Activated naive CD4-positive, alpha-beta T cell treated with anti-CD3 and anti-CD28 coated beads for 36 hours (primary cell): ENCODE measurements around the gene SCARF1. TPM values are rescaled to one million over a fixed set of nuclear protein-coding genes. Genes with fewer than 3 reads are reported as not detected.

Source experiments
- CTCF ChIA-PET: fragments of 350-600 bp; sonication (Branson Sonifier 250); formaldehyde crosslinking; loops from one replicate; lab custom pipeline; 2021; ENCODE audit warnings: antibody characterized with exemption; lab: Charles Lee
- DNase-seq: peaks from one replicate; pipeline ENCODE4 v3.0.0-alpha.2; 2020
- H3K27ac Mint-ChIP-seq: one replicate; pipeline ENCODE4 v1.8.0; 2021; ENCODE audit warnings: mild to moderate bottlenecking, mixed read lengths
- H3K27me3 Mint-ChIP-seq: one replicate; pipeline ENCODE4 v1.8.0; 2021; ENCODE audit warnings: low read depth, mixed read lengths
- H3K36me3 Mint-ChIP-seq: one replicate; pipeline ENCODE4 v1.8.0; 2021; ENCODE audit warnings: low read depth, mixed read lengths
- H3K4me1 Mint-ChIP-seq: one replicate; pipeline ENCODE4 v1.8.0; 2021; ENCODE audit warnings: low read depth, mixed read lengths
- H3K4me3 Mint-ChIP-seq: one replicate; pipeline ENCODE4 v1.8.0; 2021; ENCODE audit warnings: mild to moderate bottlenecking, moderate library complexity, mixed read lengths
- H3K9me3 Mint-ChIP-seq: one replicate; pipeline ENCODE4 v1.8.0; 2021; ENCODE audit warnings: mixed read lengths
- intact Hi-C: fragments of 100-400 bp; cut with micrococcal nuclease; formaldehyde crosslinking; loops from one replicate; pipeline ENCODE4 v1.15.1; 2023
- total RNA-seq, 2 experiments: library from RNA; stranded (reverse); gene quantifications; one replicate each; pipeline ENCODE4 v1.2.3, GENCODE V29; 2021

SCARF1 gene
- total RNA-seq, 2 experiments from 2014 or later = 0.43 to 0.57 TPM

DNA sequence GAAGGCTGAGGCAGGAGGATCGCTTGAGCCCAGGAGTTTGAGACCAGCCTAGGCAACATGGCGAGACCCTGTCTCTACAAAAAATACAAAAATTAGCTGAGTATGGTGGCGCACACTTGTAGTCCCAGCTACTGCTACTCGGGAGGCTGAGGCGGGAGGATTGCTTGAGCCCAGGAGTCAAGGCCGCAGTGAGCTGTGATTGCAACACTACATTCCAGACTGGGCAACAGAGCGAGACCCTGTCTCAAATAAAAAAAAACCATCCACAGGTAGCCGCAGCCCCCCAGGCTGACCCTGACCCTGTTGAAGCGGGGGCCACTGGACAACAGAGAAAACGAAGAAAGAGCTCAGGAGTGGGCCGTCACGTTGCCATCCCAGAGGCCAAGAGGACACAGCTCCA, 20.9 kb downstream of the SCARF1 start:
- Mint-ChIP-seq H3K36me3 (no peaks in the 10 kb centered on the region), H3K4me3 (no peak overlapping the region), H3K27ac (no peak overlapping the region), H3K27me3 (peaks cover 8% of the 10 kb centered on the region), H3K9me3 (no peaks in the 10 kb centered on the region), H3K4me1 (peaks cover 14% of the 10 kb centered on the region)
- DNase-seq = no peak
- CTCF ChIA-PET = interaction anchor here (1.0 to 1.3 kb wide), 2 partner anchors 24 to 50 kb away, joined by 3 to 4 read pairs; no protein-coding TSS in a partner anchor
- intact Hi-C loops = loop anchor here (5.0 kb wide), 2 partner anchors 257 to 357 kb away; no protein-coding TSS in a partner anchor

DNA sequence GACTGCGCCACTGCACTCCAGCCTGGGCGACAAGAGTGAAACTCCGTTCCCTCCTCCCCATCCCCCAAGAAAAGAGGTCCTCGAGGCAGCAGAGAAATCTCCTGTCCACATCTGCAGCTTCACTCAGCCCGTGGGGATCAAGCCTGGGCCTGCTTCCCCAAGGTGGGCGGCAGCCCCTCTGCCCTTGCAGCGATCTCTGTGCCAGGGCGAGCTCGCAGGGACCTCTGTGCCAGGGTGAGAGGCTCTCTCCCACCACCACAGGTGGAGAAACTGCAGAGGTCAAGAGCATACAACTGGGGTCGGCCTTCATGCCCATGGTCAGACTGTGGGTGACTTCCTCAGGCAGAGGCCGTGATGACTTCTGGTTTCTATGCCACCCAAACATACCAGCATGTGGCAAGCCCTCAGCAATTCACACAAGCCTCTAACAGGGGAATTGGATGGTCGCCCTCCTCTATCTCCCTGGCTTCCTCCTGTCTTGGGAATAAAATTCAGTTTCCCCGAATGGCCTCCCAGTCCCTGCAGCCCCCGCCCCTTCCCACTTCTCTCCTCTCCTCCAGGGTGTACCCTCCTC, 22.4 kb downstream of the SCARF1 start:
- CTCF ChIA-PET = no interaction called here
- no peak overlapping the region for H3K27ac Mint-ChIP-seq
- intact Hi-C loops = no loop called here
- peaks cover 11% of the 10 kb centered on the region for H3K4me1 Mint-ChIP-seq
- no peaks in the 10 kb centered on the region for H3K9me3 Mint-ChIP-seq
- no peak for DNase-seq
- no peak overlapping the region for H3K4me3 Mint-ChIP-seq
- H3K36me3 Mint-ChIP-seq = no peaks in the 10 kb centered on the region
- H3K27me3 Mint-ChIP-seq = peaks cover 8% of the 10 kb centered on the region

DNA sequence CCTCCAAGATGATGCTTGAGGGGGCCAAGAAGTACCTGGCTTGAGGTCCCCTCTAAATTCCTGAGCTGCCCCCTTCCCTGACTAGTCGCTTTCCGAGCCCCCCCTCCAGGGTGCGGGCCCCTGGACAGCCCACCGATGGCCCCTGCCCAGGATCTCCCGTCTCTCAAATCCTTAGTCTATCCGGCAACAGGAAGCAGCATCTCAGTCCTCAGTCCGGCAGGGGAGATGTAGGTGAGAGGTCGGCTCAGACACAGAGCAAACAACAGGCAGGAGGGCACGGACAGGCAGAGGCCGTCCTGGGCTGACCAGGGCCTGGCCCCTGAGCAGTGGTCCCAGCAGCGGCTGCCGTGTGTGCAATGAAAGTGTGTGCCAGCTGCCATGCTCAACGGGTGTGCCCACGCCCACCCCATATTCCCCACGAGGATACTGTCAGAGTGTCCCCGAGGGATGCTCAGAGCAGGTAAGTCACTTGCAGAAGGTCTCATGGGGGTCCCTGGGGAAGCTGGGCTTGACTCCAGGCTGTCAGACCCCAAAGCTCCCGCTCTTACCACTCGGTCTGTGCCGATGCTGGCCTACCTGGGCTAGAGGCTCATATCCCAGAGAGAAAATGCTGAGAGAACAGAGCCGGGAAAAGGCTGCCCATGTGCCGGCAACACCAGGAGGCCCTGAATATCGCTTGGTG, 24.1 kb downstream of the SCARF1 start:
- no peaks in the 10 kb centered on the region for H3K4me1 Mint-ChIP-seq
- H3K9me3 Mint-ChIP-seq = no peaks in the 10 kb centered on the region
- no peak for DNase-seq
- intact Hi-C loops = no loop called here
- H3K4me3 Mint-ChIP-seq = no peak overlapping the region
- H3K27ac Mint-ChIP-seq = no peak overlapping the region
- H3K27me3 Mint-ChIP-seq = peaks cover 1% of the 10 kb centered on the region
- CTCF ChIA-PET = interaction anchor here (1.2 kb wide), 1 partner anchor 9 kb away, joined by 3 read pairs; no protein-coding TSS in a partner anchor
- no peaks in the 10 kb centered on the region for H3K36me3 Mint-ChIP-seq

DNA sequence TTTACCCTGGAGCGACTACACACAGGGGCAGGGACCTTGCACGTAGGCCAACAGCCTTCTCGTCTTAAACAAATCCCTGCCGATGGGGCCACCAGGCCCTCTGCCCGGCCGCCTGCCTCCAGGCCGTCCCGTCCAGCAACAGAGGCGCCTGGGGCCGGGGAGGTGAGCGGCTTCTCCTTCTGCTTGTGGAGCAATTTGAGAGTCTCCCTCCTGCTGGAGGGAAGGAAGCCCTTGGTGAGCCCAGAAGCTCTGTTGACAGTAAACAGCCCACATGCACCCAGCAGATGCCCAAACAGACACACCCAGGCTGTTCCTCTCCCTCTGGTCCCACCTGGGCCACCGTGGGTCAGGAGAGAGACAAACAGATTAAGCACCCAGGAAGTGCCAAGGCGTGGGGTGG, 25.0 kb downstream of the SCARF1 start:
- no peaks in the 10 kb centered on the region for H3K36me3 Mint-ChIP-seq
- intact Hi-C loops = no loop called here
- CTCF ChIA-PET = no interaction called here

DNA sequence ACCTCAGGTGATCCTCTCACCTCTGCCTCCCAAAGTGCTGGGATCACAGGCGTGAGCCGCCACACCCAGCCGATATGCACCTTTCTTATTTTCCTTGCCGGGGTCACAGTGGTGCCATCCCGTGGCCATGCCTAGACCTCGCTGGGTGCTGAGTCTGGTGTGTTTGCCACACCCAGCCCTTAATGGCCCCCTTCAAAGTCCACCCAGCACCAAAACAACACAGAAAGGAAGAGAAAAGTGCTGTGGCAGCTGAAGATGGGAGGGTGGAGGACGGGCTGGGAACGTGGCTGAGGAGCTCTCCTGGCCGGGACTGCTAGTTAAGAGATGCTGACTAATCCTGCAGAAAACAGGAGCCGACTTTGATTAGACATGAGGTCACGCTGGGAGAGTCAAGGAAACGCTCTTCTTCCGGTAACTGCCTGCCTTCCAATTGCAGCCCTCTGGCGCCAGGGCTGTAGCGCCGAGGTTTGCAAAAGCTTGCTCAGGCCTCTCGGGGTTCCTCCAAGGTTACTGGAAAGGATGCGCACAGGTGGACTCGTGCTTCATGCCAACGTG, 27.8 kb downstream of the SCARF1 start:
- H3K4me3 Mint-ChIP-seq = no peak overlapping the region
- DNase-seq = no peak
- CTCF ChIA-PET = interaction anchor here (0.5 to 1.5 kb wide), 4 partner anchors 10 to 52 kb away, joined by 3 to 5 read pairs (median 4); no protein-coding TSS in a partner anchor
- H3K4me1 Mint-ChIP-seq = no peaks in the 10 kb centered on the region
- H3K27me3 Mint-ChIP-seq = no peaks in the 10 kb centered on the region
- H3K27ac Mint-ChIP-seq = no peak overlapping the region
- H3K9me3 Mint-ChIP-seq = no peaks in the 10 kb centered on the region
- no peaks in the 10 kb centered on the region for H3K36me3 Mint-ChIP-seq
- intact Hi-C loops = no loop called here

More for the DNA sequence above, 25.0 kb downstream of the SCARF1 start:
- Mint-ChIP-seq H3K4me1 (no peaks in the 10 kb centered on the region), H3K27ac (no peak overlapping the region), H3K27me3 (no peaks in the 10 kb centered on the region), H3K9me3 (no peaks in the 10 kb centered on the region), H3K4me3 (no peak overlapping the region)
- no peak for DNase-seq

DNA sequence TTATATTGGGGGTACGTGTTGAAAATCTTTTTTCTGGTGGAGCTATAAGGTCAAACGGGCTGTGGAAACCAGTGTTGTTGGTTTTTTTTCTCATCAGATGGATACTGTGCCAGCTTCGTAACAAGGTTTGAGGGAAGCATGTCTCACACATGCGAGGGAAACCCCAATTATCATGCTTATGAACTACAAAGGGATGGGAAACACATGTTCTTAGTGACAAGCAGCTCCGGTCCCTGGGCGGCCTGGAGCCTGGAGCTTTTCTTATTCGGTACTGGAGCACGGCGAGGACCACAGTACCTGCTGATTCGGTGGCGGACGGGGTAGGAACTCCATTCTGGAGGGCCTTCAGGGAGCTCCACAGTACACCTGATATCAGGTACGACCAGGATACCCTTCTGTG, 29.4 kb downstream of the SCARF1 start:
- Mint-ChIP-seq H3K9me3 (no peaks in the 10 kb centered on the region), H3K27ac (no peak overlapping the region), H3K27me3 (no peaks in the 10 kb centered on the region), H3K4me3 (no peak overlapping the region), H3K36me3 (no peaks in the 10 kb centered on the region), H3K4me1 (no peaks in the 10 kb centered on the region)
- CTCF ChIA-PET = interaction anchor here (1.0 kb wide), 1 partner anchor 14 kb away, joined by 6 read pairs; no protein-coding TSS in a partner anchor
- no peak for DNase-seq
- intact Hi-C loops = no loop called here

DNA sequence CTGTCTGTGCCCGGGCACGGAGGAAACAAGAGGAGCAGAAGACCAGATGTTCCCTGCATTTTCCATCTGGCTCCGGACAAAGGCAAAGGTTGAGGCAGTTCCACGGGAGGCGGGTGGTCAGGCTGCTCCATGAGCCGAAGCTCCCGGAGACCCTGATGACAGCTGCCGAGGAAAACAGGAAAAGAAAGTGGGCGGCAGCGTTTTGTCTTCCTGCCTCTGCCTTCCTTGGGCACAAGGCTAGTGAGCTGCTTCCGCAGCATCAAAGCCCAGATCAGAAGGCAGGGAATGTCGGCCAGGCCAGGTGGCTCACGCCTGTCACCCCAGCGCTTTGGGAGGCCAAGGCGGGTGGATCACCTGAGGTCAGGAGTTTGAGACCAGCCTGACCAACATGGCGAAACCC, 33.1 kb downstream of the SCARF1 start:
- H3K4me1 Mint-ChIP-seq = peaks cover 9% of the 10 kb centered on the region
- H3K36me3 Mint-ChIP-seq = no peaks in the 10 kb centered on the region
- no peaks in the 10 kb centered on the region for H3K9me3 Mint-ChIP-seq
- no peak overlapping the region for H3K4me3 Mint-ChIP-seq
- no peaks in the 10 kb centered on the region for H3K27me3 Mint-ChIP-seq
- no peak overlapping the region for H3K27ac Mint-ChIP-seq
- DNase-seq = no peak
- CTCF ChIA-PET = interaction anchor here (1.1 kb wide), 1 partner anchor 37 kb away, joined by 3 read pairs; the partner anchor contains the start of gene RILP
- intact Hi-C loops = no loop called here

DNA sequence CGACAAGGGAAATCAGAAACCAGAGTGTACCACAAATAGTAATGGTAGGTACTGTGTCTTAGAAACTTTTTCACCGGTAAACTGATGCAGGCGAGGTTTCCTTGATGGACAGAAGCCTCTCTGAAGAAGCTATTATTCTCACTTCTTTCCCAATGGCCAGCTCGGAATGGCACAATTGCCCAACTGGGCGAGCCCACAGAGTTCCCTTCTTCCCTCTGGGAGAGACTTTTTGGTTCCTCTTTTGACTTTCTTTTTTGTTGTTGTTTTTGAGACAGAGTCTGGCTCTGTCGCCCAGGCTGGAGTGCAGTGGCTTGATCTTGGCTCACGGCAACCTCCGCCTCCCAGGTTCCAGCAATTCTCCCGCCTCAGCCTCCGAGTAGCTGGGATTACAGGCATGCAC, 33.8 kb downstream of the SCARF1 start:
- H3K36me3 Mint-ChIP-seq = no peaks in the 10 kb centered on the region
- CTCF ChIA-PET = interaction anchor here (0.6 to 1.1 kb wide), 2 partner anchors 37 to 294 kb away, joined by 3 read pairs; partner anchors contain the start of gene RILP
- no peaks in the 10 kb centered on the region for H3K27me3 Mint-ChIP-seq
- intact Hi-C loops = no loop called here
- DNase-seq = no peak
- no peak overlapping the region for H3K27ac Mint-ChIP-seq
- H3K4me3 Mint-ChIP-seq = no peak overlapping the region
- H3K4me1 Mint-ChIP-seq = peaks cover 15% of the 10 kb centered on the region
- H3K9me3 Mint-ChIP-seq = no peaks in the 10 kb centered on the region

DNA sequence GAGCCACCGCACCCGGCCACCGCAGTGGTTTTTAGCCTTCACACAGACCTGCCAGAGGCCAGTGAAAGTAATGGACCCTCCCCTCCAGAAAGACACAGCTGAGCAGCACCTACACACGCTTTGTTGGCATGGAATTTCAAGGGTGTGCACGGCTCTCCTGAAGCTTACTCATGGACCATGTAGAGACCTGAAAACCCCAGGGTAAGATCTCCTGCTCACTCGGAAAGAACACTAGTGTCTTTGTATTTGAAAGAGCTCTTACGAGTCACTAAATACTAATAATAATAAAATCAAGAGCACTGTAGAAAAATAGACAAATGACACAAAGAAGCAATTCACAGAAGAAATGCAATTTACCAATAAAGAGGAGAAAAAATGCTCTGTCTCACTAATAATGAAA, 36.9 kb downstream of the SCARF1 start:
- Mint-ChIP-seq H3K9me3 (no peaks in the 10 kb centered on the region), H3K27ac (no peak overlapping the region), H3K36me3 (no peaks in the 10 kb centered on the region), H3K4me1 (peaks cover 19% of the 10 kb centered on the region), H3K4me3 (no peak overlapping the region), H3K27me3 (no peaks in the 10 kb centered on the region)
- CTCF ChIA-PET = interaction anchor here (0.6 to 1.8 kb wide), 2 partner anchors 21 to 286 kb away, joined by 3 to 4 read pairs; no protein-coding TSS in a partner anchor
- DNase-seq = no peak
- intact Hi-C loops = no loop called here

DNA sequence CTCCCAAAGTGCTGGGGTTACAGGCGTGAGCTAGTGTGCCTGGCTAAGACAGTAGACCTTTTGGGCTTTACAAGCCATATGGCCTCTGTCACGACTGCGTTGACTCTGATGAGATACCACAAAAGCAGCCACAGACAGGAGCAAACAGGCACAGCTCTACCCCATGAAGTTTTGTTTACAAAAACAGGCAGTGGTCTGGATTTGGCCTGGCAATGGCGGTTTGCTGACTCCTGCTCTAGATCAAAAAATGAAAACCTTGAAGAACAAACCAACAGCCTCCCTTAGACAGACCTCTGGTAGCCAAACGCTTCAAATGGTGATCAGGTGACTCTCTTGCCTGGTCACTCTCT, 37.6 kb downstream of the SCARF1 start:
- Mint-ChIP-seq H3K4me1 (peaks cover 19% of the 10 kb centered on the region), H3K9me3 (no peaks in the 10 kb centered on the region), H3K27me3 (no peaks in the 10 kb centered on the region), H3K27ac (no peak overlapping the region), H3K4me3 (no peak overlapping the region), H3K36me3 (no peaks in the 10 kb centered on the region)
- CTCF ChIA-PET = interaction anchor here (1.2 to 1.8 kb wide), 3 partner anchors 10 to 33 kb away, joined by 3 to 4 read pairs (median 4); no protein-coding TSS in a partner anchor
- no peak for DNase-seq
- intact Hi-C loops = no loop called here

DNA sequence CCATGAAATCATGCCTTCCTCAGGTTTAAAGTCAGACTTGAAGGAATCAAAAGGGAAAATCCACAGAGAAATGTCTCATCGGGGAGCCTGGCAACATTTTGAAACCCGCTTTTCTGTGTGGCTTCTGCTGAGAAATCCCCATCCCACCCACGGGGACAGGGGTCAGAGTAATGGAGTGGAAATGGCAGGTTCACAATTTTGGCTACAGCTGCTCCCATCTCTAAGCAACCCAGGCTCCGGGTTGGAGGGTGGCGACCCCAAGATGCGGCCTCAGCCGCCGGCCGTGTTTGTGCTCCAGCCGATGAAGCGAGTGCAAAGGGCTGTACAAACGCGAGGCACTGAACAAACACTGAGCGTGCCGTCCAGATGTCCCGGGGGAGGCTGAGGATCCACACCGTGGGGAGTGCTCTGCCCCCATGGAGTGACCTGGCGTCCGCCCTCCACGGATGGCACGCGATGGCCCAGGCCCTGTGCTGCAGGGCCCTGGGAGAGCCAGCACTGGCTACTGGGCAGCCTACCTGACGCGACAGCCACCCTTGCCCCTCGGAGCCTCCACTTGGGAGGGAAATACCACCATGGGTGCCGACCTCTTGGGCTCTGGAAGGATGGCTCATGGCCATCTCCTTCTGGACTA, 39.1 kb downstream of the SCARF1 start:
- H3K36me3 Mint-ChIP-seq = no peaks in the 10 kb centered on the region
- peaks cover 19% of the 10 kb centered on the region for H3K4me1 Mint-ChIP-seq
- intact Hi-C loops = no loop called here
- DNase-seq = no peak
- CTCF ChIA-PET = interaction anchor here (1.2 to 1.3 kb wide), 2 partner anchors 12 to 32 kb away, joined by 3 to 4 read pairs; no protein-coding TSS in a partner anchor
- H3K27me3 Mint-ChIP-seq = no peaks in the 10 kb centered on the region
- H3K4me3 Mint-ChIP-seq = no peak overlapping the region
- H3K9me3 Mint-ChIP-seq = peaks cover 4% of the 10 kb centered on the region
- H3K27ac Mint-ChIP-seq = no peak overlapping the region

DNA sequence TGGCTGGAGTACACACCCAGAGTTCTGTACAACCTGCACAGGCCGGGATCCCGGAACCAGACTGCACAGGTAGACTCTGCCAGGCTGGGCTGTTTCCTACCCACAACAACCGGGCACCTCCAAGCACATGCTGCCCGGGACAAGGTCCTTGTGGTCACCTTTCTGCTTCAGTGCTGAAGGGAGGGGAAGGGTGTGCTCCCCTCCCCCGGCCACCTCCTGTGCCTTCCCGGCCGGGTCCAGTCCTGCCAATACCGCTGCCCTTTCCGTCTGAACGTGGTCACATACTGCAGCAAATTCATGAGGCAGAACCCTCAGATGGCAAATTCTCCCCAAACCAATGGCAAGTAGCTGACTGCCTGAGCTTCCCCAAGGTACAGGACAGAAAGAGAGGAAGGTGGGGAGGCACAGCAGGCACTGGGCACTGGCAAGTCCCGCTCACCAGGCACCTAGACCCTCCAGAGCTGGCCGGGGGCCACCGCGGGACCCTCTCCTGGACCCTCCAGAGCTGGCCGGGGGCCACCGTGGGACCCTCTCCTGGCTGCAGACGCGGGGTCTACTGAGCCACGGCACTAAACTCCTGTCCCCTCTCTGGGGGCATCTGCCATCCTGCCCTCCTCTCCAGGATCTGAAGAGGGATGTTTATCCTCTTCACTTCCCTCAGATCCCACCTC, 39.7 kb downstream of the SCARF1 start:
- H3K9me3 Mint-ChIP-seq = peaks cover 7% of the 10 kb centered on the region
- H3K4me3 Mint-ChIP-seq = no peak overlapping the region
- no peaks in the 10 kb centered on the region for H3K36me3 Mint-ChIP-seq
- no peak for DNase-seq
- no peaks in the 10 kb centered on the region for H3K27me3 Mint-ChIP-seq
- H3K27ac Mint-ChIP-seq = no peak overlapping the region
- H3K4me1 Mint-ChIP-seq = peaks cover 19% of the 10 kb centered on the region
- intact Hi-C loops = no loop called here
- CTCF ChIA-PET = no interaction called here
